IMR-90 (cell line): ENCODE data around the gene STRA6. TPM values are rescaled to one million over a fixed set of nuclear protein-coding genes. Genes with fewer than 3 reads are reported as not detected.
A peak's percentile ranks its signal among the peaks of the same experiment; 100 is the strongest.

Experiments used
- ATAC-seq: fragments of 200-7000 bp; cut with Tn5 transposase; 2 replicates; pipeline ENCODE4 v1.9.1; 2020; ENCODE audit warnings: low read depth, mild to moderate bottlenecking, moderate library complexity
- BruUV-seq: library from RNA; stranded (reverse); fragments of 400-500 nt; replicated peaks from 2 replicates; lab custom pipeline; 2021; lab: Mats Ljungman, UMichigan
- CTCF ChIA-PET: fragments of 300-600 bp; formaldehyde crosslinking; extraction: SDS; loops from one replicate; lab custom pipeline; 2021; ENCODE audit warnings: antibody characterized with exemption; lab: Yijun Ruan, JAX
- POLR2A ChIA-PET: fragments of 300-600 bp; sonication (Branson Sonifier 250); formaldehyde crosslinking; loops from one replicate; lab custom pipeline; 2022; ENCODE audit warnings: antibody characterized with exemption; ENCODE audit not compliant: unreplicated experiment; lab: Charles Lee
- DNase-seq: peaks from one replicate; pipeline ENCODE4 v3.0.0; 2013
- H2AFZ ChIP-seq: replicated peaks from 2 replicates; pipeline ENCODE3; 2013; ENCODE audit warnings: low read length, mild to moderate bottlenecking; ENCODE audit not compliant: poor library complexity
- H2AK5ac ChIP-seq: 2 replicates; pipeline ENCODE4 v1.6.1; 2013; ENCODE audit warnings: low read depth, low read length, inconsistent platforms
- H2AK9ac ChIP-seq: replicated peaks from 2 replicates; pipeline ENCODE3; 2013; ENCODE audit warnings: mild to moderate bottlenecking, low read depth, low read length, moderate library complexity; ENCODE audit not compliant: poor library complexity
- H2BK120ac ChIP-seq: 2 replicates; pipeline ENCODE4 v1.6.1; 2013; ENCODE audit warnings: low read depth, low read length, inconsistent platforms
- H2BK15ac ChIP-seq: 3 replicates; pipeline ENCODE4 v1.6.1; 2013; ENCODE audit warnings: low read depth, low read length, inconsistent platforms
- H2BK20ac ChIP-seq: 2 replicates; pipeline ENCODE4 v1.6.1; 2013; ENCODE audit warnings: low read depth, mild to moderate bottlenecking, inconsistent platforms, low read length, moderate library complexity
- H2BK5ac ChIP-seq: 2 replicates; pipeline ENCODE4 v1.6.1; 2013; ENCODE audit warnings: mild to moderate bottlenecking, low read depth, low read length, inconsistent platforms; ENCODE audit not compliant: poor library complexity, severe bottlenecking
- H3K14ac ChIP-seq: replicated peaks from 2 replicates; pipeline ENCODE4 v1.6.1; 2013; ENCODE audit warnings: low read depth, low read length, inconsistent platforms
- H3K18ac ChIP-seq: 2 replicates; pipeline ENCODE4 v1.6.1; 2013; ENCODE audit warnings: low read depth, low read length, control low read depth
- H3K23ac ChIP-seq: 2 replicates; pipeline ENCODE4 v1.6.1; 2013; ENCODE audit warnings: low read depth, low read length, inconsistent platforms
- H3K27ac ChIP-seq: 2 replicates; pipeline ENCODE4 v1.5.1; 2013; ENCODE audit warnings: mild to moderate bottlenecking, control low read depth, low read length; ENCODE audit not compliant: insufficient read depth
- H3K27me3 ChIP-seq: 2 replicates; pipeline ENCODE4 v1.6.1; 2013; ENCODE audit warnings: low read length; ENCODE audit not compliant: control insufficient read depth, insufficient read depth
- H3K36me3 ChIP-seq: 2 replicates; pipeline ENCODE4 v1.6.1; 2013; ENCODE audit warnings: low read length, mixed read lengths; ENCODE audit not compliant: control insufficient read depth, insufficient read depth
- H3K4ac ChIP-seq: 2 replicates; pipeline ENCODE4 v1.6.1; 2013; ENCODE audit warnings: low read depth, low read length, inconsistent platforms
- H3K4me1 ChIP-seq: 2 replicates; pipeline ENCODE4 v1.6.1; 2013; ENCODE audit warnings: low read length, mixed read lengths; ENCODE audit not compliant: control insufficient read depth, insufficient read depth
- H3K4me2 ChIP-seq: 2 replicates; pipeline ENCODE4 v1.6.1; 2013; ENCODE audit warnings: low read depth, mild to moderate bottlenecking, control low read depth, low read length, moderate library complexity
- H3K4me3 ChIP-seq: 2 replicates; pipeline ENCODE4 v1.5.1; 2013; ENCODE audit warnings: low read depth, mild to moderate bottlenecking, control low read depth, low read length, moderate library complexity; ENCODE audit not compliant: insufficient read depth
- H3K56ac ChIP-seq: 2 replicates; pipeline ENCODE4 v1.6.1; 2013; ENCODE audit warnings: low read length, inconsistent platforms; ENCODE audit not compliant: insufficient read depth; ENCODE audit errors: extremely low read depth
- H3K79me1 ChIP-seq, 2 experiments: 2 replicates each; pipeline ENCODE4 v1.6.1; 2013; ENCODE audit warnings: low read length in 2 of 2, inconsistent platforms in 1 of 2, low read depth in 1 of 2
- H3K9ac ChIP-seq: 2 replicates; pipeline ENCODE4 v1.6.1; 2013; ENCODE audit warnings: low read depth, low read length, control low read depth
- H3K9me1 ChIP-seq: 2 replicates; pipeline ENCODE4 v1.6.1; 2013; ENCODE audit warnings: low read length, inconsistent platforms; ENCODE audit not compliant: insufficient read depth
- H3K9me3 ChIP-seq: 2 replicates; pipeline ENCODE4 v1.6.1; 2013; ENCODE audit warnings: low read length; ENCODE audit not compliant: control insufficient read depth, insufficient read depth
- H4K20me1 ChIP-seq: 2 replicates; pipeline ENCODE4 v1.6.1; 2013; ENCODE audit warnings: low read length, inconsistent platforms; ENCODE audit not compliant: insufficient read depth
- H4K5ac ChIP-seq: 2 replicates; pipeline ENCODE4 v1.6.1; 2013; ENCODE audit warnings: mild to moderate bottlenecking, low read depth, low read length, control low read depth
- H4K8ac ChIP-seq, 2 experiments: 2 replicates each; pipeline ENCODE4 v1.6.1; 2013; ENCODE audit warnings: low read depth in 2 of 2, low read length in 2 of 2, control low read depth in 1 of 2, inconsistent platforms in 1 of 2
- H4K91ac ChIP-seq: 2 replicates; pipeline ENCODE4 v1.6.1; 2013; ENCODE audit warnings: low read depth, low read length, inconsistent platforms; ENCODE audit not compliant: insufficient read depth
- CHD1 ChIP-seq: IDR thresholded peaks from 2 replicates; pipeline ENCODE4 v1.6.1; 2012; ENCODE audit warnings: low read depth, low read length, improper control_type of control experiment
- FOS ChIP-seq: fragments of 150-350 bp; IDR thresholded peaks from 2 replicates; pipeline ENCODE4 v1.6.1; 2016; ENCODE audit warnings: low read depth, low read length
- RCOR1 ChIP-seq: IDR thresholded peaks from 2 replicates; pipeline ENCODE4 v1.6.1; 2012; ENCODE audit warnings: mild to moderate bottlenecking, low read length, improper control_type of control experiment; ENCODE audit not compliant: insufficient replicate concordance
- WGBS, 2 experiments: methylation state at CpG; one replicate each; pipeline versions ENCODE4 v1.1.5 to v1.1.7; 2013; ENCODE audit warnings: missing lambda C conversion rate in 2 of 2; ENCODE audit not compliant: insufficient read length in 1 of 2; ENCODE audit errors: extremely low coverage in 2 of 2; 5-methylcytosine and 5-hydroxymethylcytosine counted together
- dilution Hi-C: fragments of 300-500 bp; cut with HindIII; formaldehyde crosslinking; loops from one replicate; pipeline ENCODE4 v1.14.3; 2018; ENCODE audit warnings: low sequenced_read_pairs; ENCODE audit not compliant: unreplicated experiment
- in situ Hi-C: fragments of 300-500 bp; cut with MboI; formaldehyde crosslinking; loops from 3 replicates; pipeline ENCODE4 v1.14.3; 2019; ENCODE audit warnings: low sequenced_read_pairs, inconsistent platforms, mixed read lengths
- intact Hi-C: fragments of 100-400 bp; cut with micrococcal nuclease; formaldehyde crosslinking; loops from 2 replicates; pipeline ENCODE4 v1.10.0; 2022
- polyA plus RNA-seq, 3 experiments: library from polyadenylated mRNA; depleted of rRNA; stranded (reverse); fragments of >200 nt; gene quantifications; 2 replicates each; pipeline ENCODE4 v1.2.3, GENCODE V29; 2012; ENCODE audit warnings: low replicate concordance in 1 of 3
- total RNA-seq: library from RNA; depleted of rRNA; stranded (reverse); fragments of >200 nt; gene quantifications from 2 replicates; pipeline ENCODE4 v1.2.3, GENCODE V29; 2012
- TF ChIP-seq, protein P1 (sequence below): fragments of 150-350 bp; IDR thresholded peaks from 2 replicates; pipeline ENCODE4 v1.6.1; 2017; ENCODE audit warnings: mild to moderate bottlenecking, antibody characterized with exemption, low read length, low read depth

STRA6 gene
- total and polyA plus RNA-seq, 2 of the 4 experiments (the other 2 are of a cell fraction), result 0.17 TPM; not detected in 1

GRCh38 chr15:74133694-74134386 is 68.7 kb downstream of the STRA6 start:
- H2BK5ac ChIP-seq, result no peak overlapping the region
- no peak overlapping the region for H3K4me2 ChIP-seq
- H3K9ac ChIP-seq, result no peak overlapping the region
- H3K4me3 ChIP-seq, result no peak overlapping the region
- peaks cover 8% of the 10 kb centered on the region for H3K9me3 ChIP-seq
- 10% methylated on average over 30 of the region's 71 CpGs; no CpG with 5 or more reads in 1 of the 2 experiments for WGBS, 2 experiments
- no peak overlapping the region for H3K56ac ChIP-seq
- H3K4ac ChIP-seq, result no peak overlapping the region
- TF ChIP-seq FOS, result no peak
- TF ChIP-seq RCOR1, result no peak
- TF ChIP-seq, protein P1, sequence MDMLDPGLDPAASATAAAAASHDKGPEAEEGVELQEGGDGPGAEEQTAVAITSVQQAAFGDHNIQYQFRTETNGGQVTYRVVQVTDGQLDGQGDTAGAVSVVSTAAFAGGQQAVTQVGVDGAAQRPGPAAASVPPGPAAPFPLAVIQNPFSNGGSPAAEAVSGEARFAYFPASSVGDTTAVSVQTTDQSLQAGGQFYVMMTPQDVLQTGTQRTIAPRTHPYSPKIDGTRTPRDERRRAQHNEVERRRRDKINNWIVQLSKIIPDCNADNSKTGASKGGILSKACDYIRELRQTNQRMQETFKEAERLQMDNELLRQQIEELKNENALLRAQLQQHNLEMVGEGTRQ, result no peak
- TF ChIP-seq CHD1, result no peak
- no peak overlapping the region for H2BK120ac ChIP-seq
- H4K91ac ChIP-seq, result no peak overlapping the region
- H3K23ac ChIP-seq, result no peak overlapping the region
- H2BK15ac ChIP-seq, result no peak overlapping the region
- no peak overlapping the region for H2AK5ac ChIP-seq
- no peak for ATAC-seq
- dilution Hi-C loops (no loop called here), in situ Hi-C loops (loop anchor here (5.0 kb wide), 1 partner anchor 157 kb away; no protein-coding TSS in a partner anchor), intact Hi-C loops (loop anchor here (1.0 kb wide), 1 partner anchor 161 kb away; no protein-coding TSS in a partner anchor)
- H3K18ac ChIP-seq, result no peak overlapping the region
- no peaks in the 10 kb centered on the region for H3K79me1 ChIP-seq
- peaks cover 22% of the 10 kb centered on the region; the same call in 1 of the 2 replicates for H4K20me1 ChIP-seq
- no peak overlapping the region for H3K27ac ChIP-seq
- H2AFZ ChIP-seq, result peak overlapping the region; percentile 74
- H3K4me1 ChIP-seq, result no peaks in the 10 kb centered on the region; the same call in 1 of the 2 replicates
- no peak overlapping the region for H2AK9ac ChIP-seq
- no peaks in the 10 kb centered on the region for H3K36me3 ChIP-seq
- DNase-seq, result no peak
- H3K9me1 ChIP-seq, result peaks cover 2% of the 10 kb centered on the region
- CTCF ChIA-PET, result interaction anchor here (0.8 to 1.0 kb wide), 3 partner anchors 174 to 186 kb away, joined by 3 read pairs; no protein-coding TSS in a partner anchor
- H3K14ac ChIP-seq, result no peak overlapping the region
- POLR2A ChIA-PET, result no interaction called here
- no TSS peak for BruUV-seq
- no peak overlapping the region for H2BK20ac ChIP-seq
- H3K27me3 ChIP-seq, result peaks cover 91% of the 10 kb centered on the region
- H4K5ac ChIP-seq, result no peak overlapping the region
- no peak overlapping the region for H4K8ac ChIP-seq
